ENCODE data around the gene NASP.

GRCh38 chr1:45586769-45587168 is 2.9 kb downstream of the NASP start:
- TF ChIP-seq, protein P1, sequence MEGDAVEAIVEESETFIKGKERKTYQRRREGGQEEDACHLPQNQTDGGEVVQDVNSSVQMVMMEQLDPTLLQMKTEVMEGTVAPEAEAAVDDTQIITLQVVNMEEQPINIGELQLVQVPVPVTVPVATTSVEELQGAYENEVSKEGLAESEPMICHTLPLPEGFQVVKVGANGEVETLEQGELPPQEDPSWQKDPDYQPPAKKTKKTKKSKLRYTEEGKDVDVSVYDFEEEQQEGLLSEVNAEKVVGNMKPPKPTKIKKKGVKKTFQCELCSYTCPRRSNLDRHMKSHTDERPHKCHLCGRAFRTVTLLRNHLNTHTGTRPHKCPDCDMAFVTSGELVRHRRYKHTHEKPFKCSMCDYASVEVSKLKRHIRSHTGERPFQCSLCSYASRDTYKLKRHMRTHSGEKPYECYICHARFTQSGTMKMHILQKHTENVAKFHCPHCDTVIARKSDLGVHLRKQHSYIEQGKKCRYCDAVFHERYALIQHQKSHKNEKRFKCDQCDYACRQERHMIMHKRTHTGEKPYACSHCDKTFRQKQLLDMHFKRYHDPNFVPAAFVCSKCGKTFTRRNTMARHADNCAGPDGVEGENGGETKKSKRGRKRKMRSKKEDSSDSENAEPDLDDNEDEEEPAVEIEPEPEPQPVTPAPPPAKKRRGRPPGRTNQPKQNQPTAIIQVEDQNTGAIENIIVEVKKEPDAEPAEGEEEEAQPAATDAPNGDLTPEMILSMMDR (IDR thresholded peaks at IDR 0.05), result no peak
- TF ChIP-seq POLR2A (IDR thresholded peaks at IDR 0.05), result no peak

Measured in ovary (tissue), 3 donors.